SHP77 (cell line): Measurements from ENCODE around the gene HACD2.

Source experiments
- DNase-seq, 2 experiments: peaks; one replicate each; lab custom pipeline; 2025; lab: John Stamatoyannopoulos, UW

HACD2 gene

GRCh38 chr3:123446210-123446609, 138.6 kb downstream of the HACD2 start:
- DNase-seq: no peak

- DNase-seq: no peak
Observed at GRCh38 chr3:123445702-123446101, 139.2 kb downstream of the HACD2 start.

- no peak for DNase-seq
Observed at GRCh38 chr3:123444744-123445143, 140.1 kb downstream of the HACD2 start.

GRCh38 chr3:123444023-123444422, 140.8 kb downstream of the HACD2 start:
- no peak for DNase-seq

GRCh38 chr3:123442908-123443307, 141.9 kb downstream of the HACD2 start:
- DNase-seq: no peak

GRCh38 chr3:123442125-123442524, 142.7 kb downstream of the HACD2 start:
- DNase-seq: no peak
